Measurements from ENCODE around the gene KAZALD1.
A peak's percentile ranks its signal among the peaks of the same experiment; 100 is the strongest.

KAZALD1 gene
- total RNA-seq, result 0 to 0.19 (median 0.07) reads per million in 3 experiments

DNA sequence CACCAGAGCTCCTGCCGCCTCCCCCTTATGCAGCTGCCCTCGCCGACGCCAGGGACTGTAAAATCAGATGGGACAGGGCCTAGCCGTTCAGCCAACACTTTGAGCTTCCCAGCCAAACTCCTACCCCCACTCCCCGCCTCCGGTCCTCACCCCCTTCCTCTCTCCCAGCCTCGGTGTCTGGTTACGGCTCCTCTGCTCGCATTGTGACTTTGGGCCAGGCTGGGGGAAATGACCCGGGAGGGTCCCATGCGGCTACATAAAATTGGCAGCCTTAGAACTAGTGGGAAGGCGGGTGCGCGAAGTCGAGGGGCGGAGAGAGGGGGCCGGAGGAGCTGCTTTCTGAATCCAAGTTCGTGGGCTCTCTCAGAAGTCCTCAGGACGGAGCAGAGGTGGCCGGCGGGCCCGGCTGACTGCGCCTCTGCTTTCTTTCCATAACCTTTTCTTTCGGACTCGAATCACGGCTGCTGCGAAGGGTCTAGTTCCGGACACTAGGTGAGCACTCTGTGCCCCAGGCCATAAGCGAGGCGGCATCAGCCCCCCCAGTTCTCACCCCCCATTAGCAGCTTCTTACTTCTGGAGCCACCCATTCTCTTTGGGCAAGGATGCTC, at the start of gene KAZALD1:
Gene KAZALD1 (plus strand): TSS at position 366 of the 608 bp plus-strand sequence. CDS start 604 bp downstream, outside the sequence.
- no peak for DNase-seq

GRCh38 chr10:101012525-101013364, 49.0 kb upstream of the KAZALD1 start:
- peak; percentile 68 for DNase-seq

- no peak for DNase-seq
These were observed 48.4 kb upstream of the KAZALD1 start for GRCh38 chr10:101013365-101013825.

DNA sequence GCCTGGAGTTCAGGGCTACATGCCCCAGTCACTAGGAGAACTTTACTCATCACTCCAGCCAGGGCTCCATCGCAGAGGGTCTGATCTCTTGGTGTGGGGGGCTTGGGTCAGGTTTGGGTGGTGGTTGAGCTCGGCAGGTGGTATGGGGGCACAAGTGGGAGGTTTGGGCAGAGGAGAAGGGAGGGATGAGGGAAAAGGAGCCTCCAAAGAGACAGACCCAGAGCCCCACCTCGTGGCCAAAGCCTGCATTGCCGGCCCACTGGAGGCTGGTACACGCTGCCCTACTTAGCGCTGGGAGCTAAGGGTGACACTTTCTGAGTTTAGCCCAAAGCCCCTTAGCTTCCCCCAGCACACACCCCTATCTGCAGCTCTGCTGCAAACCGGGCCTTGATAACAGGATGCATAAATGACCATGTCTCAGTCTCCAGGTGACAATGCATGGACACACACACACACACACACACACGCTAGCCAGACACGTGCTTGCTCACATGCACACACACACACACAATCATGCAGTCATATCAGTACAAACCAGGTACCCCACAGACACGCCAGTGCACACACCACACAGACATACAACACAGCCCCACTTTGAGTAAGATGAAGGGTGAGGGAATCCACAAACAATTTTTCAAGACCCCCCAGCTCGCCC, 47.4 kb upstream of the KAZALD1 start:
- DNase-seq, result peak; percentile 60

DNA sequence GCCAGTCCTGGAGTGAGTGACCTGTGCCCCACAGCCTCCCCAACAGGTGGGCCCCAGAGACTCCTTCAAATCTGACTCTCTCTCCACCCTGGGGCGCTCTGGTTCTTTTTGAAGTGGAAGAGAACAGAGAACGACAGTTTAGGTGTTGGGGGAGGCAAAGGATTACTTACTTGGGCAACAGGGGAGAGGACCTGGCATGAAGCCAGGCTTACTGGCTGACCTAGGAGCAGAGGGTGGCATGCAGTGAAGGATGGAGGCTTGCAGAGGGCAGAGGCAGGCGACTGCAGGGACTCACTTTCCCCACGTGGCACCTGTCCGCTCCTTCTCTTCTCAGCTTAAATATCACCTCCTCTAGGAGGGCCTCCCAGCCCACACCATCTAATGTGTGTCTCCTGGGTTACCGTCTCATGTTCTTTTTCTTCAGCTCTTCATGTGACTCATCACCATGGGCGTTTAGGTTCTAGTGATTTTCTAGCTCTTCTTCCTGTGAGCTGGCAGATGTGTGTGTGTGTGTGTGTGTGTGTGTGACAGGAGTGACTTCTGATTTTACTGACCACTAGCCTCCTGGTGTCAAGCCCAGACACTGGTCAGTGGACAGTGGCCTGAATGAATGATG, 46.7 kb upstream of the KAZALD1 start:
- no peak for DNase-seq

- DNase-seq, result no peak
These were observed 46.2 kb upstream of the KAZALD1 start for GRCh38 chr10:101015582-101015973.

DNA sequence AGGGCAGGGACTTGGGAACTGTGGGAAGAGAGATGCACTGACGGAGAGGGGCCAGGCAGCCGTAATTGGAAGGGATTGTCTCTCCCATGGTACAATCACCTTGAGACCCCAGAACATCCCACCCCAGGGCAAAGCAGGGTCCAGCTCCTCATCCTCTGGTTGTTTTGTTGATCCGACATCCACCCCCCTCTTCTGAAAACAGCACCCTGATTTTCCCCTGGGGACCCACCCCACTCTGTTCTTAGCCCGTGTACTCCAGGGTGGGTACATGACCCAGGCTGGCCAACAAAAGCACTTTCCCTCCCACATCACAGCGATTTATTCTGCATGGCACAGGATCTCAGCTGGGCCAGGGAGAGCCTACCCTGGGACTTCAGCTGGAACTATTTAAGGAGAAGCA, 45.0 kb upstream of the KAZALD1 start:
- DNase-seq, result no peak

DNA sequence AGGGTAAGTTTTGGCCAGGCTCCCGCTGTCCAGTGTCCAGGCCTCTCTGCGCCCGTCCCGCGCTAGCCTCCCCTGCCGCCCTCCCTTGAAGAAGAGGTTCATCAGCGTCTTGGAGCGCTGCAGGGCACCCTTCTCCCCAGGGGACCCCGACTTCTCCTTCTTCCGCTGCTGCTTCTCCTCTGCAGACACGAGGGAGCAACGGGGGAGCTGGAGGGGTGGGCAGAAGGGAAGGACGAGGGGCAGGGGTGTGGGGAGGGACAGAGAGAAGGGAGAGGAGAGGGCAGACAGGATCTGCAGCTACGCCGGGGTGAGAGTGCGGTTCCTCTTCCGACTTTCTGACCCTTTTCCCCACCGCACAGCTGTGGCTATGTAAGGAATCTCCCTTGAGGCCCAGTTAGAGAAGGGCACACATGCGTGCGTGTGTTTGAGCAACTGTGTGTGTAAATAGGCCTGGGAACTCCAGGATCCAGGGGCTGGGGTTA, 43.6 kb upstream of the KAZALD1 start:
- DNase-seq, result no peak

DNA sequence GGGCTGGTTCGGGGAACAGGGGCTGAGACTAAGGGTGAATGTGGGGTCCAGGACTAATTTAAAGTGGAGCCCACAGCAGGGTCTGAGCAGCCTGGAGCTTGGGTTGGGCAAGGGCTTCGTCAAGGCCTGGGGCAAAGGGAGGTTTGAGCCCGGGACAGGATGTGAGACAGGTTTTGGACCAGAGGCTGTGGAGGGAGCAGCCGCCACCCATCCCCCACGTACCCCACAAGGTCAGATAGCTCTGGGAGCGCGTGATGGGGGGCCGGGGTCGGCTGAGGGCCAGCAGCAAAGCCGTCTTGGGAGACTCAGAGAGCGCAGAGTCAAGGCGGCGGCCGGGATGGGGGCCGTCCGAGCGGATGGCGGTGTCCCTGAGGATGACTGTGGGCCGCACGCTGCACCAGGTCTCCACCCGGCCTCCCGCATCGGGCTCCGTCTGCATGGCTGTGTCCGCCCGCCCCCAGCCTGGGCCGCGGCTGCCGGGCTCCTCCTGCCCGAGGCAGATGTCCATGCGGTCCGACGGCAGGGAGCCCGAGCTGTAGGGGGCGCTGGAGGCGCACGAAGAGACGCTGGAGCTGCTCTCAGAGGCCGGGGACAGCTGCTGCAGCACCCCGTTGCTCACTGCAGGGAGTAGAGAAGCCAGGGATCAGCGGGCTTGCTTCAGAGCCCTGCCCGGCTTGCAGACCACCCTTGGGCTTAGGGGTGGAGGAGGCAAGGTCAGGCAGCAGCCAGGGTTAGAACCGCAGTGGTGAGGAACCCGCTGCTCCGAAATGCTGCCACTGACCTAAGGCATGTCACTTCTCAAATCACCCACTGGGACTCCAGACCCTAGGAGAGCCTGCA, 43.0 kb upstream of the KAZALD1 start:
- DNase-seq, result peak; percentile 56

GRCh38 chr10:101019440-101019703, 42.4 kb upstream of the KAZALD1 start:
- no peak for DNase-seq

- DNase-seq, result no peak
These were observed 41.2 kb upstream of the KAZALD1 start for GRCh38 chr10:101020427-101021075.

GRCh38 chr10:101021239-101021638, 40.5 kb upstream of the KAZALD1 start:
- no peak for DNase-seq

DNA sequence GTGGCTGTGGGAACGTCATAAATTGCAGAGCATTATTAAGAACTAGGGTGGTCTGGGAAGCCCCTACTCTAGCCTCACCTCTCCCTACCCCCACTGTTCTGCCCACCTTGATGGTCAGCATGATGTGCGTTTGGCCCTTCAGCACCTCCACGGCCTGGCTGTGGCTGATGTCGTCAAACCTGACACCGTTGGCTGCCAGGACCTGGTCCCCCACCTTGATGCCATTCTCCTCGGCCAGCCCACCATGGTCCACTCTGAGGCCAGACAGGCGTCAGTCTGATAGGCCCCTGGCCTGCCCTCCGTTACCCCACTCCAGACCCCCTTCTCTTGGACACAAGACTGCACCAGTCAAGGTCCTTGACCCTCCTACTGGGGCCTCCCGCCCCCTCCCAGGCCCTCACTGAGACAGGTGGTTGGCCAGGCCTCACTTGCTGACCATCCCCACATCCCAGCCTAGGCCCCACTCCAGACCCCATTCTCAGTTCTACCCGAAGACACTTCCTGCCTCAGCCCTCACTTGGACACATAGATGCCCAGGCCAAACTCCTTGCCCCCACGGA, 40.0 kb upstream of the KAZALD1 start:
- DNase-seq, result no peak

- DNase-seq, result no peak
These were observed 38.7 kb upstream of the KAZALD1 start for GRCh38 chr10:101022967-101023705.

GRCh38 chr10:101027106-101027720, 34.6 kb upstream of the KAZALD1 start:
- DNase-seq, result no peak

DNA sequence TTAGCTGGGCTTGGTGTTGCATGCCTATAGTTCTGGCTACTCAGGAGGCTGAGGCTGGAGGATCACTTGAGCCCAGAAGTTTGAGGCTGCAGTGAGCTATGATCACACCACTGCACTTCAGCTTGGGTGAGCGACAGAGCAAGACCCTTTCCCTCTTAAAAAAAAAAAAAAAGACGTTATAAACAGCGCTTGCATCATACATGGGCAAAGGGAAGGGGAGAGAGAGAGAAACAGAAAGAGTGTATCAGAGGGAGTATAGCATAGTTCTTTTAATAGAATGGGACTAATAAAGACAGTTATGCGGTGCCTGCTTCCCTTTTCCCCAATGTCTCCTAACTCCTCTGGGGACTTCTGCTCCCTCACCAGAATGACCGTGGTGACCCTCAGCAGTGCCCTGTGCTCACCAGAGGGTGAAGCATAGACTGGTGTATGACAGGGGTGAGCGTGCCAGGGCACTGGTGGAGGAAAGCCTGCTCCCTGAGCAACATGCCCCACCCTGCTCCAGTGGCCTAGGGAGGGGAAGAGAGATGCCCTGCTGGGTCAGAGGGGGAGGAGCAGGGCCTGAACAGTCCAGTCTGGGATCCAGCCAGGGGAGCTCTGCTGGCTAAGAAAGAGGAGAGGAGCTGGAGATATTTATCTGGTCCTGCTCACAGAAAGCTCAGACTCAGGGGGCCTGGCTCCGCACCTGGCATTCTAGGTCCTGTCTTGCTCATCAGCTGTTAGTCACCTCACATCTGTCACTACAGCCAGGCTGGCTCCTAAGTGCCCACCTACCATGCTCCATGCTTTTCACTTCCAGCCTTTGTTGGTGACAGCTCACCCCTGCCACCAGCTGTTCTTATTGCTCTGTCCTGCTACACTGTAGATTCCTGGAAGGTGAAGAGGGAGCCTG, 33.1 kb upstream of the KAZALD1 start:
- no peak for DNase-seq

DNA sequence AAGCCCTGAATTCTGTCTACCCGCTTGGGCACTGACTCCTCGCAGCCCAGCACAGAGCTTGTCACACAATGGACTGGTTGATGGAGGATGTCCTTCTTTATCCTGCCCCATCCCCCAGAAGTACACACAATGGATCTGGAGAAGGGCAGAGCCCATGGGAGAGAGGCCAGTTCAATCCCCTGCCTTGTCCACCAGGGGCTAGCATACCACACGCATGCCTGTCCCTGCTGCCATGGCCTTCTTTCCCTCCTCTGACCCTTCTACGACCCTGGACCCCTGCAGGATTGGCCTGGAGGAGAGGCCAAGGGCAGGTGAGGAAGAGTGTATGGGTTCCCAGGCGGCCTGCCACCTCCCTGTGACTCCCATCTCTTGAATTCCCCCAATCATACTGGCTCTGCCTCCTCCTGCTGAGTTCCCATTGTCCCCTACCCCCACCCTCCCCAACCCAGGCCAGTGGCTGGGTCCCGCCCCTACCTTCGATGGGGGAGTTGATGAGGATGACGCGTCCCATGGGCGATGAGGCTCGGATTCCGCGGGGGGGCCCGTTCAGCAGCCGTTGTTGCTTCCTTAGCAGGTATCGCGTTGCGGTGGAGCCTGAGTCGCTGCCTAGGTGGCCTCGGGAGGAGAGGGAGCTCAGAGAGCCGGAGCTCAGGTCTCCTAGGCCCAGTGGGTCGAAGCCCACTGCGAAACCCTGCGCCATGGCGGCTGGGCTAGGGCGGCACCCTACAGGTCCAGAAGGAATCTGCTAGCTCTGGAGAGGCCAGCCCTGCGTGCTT, 32.1 kb upstream of the KAZALD1 start:
- no peak for DNase-seq

DNA sequence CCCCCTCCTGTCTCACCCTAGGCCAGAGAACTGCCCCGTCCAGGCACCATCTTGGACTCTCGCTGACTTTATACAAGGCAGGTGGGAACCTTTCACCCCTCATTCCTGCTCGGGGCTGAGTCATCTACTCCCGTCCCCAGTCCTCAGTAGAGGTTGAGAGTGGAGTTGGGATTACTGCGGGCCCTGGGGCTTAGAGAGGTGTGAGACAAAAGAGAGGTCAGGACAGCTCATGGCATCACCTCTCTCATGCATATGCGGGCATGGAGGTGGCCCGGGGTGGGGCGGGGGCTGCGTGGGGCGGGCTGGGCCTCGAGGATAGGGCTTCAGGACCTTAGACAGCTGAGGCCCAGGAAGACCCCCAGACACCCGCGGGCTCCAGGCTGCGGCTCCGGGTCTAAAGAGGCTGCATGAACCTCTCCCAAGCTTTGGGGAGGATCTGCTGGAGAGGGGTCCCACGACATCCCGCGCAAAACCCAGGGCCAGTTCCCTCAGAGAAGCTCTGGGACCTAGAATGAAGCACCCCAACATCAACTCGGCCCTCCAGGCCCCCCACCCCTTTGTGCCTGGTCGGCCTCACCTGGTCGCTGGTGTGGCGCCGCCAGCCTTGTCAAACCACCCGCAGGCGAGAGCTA, 31.2 kb upstream of the KAZALD1 start:
- DNase-seq, result no peak

Measured in central memory CD4-positive, alpha-beta T cell (primary cell).